ENCODE measurements around the gene JPH2.

Gene JPH2

DNA sequence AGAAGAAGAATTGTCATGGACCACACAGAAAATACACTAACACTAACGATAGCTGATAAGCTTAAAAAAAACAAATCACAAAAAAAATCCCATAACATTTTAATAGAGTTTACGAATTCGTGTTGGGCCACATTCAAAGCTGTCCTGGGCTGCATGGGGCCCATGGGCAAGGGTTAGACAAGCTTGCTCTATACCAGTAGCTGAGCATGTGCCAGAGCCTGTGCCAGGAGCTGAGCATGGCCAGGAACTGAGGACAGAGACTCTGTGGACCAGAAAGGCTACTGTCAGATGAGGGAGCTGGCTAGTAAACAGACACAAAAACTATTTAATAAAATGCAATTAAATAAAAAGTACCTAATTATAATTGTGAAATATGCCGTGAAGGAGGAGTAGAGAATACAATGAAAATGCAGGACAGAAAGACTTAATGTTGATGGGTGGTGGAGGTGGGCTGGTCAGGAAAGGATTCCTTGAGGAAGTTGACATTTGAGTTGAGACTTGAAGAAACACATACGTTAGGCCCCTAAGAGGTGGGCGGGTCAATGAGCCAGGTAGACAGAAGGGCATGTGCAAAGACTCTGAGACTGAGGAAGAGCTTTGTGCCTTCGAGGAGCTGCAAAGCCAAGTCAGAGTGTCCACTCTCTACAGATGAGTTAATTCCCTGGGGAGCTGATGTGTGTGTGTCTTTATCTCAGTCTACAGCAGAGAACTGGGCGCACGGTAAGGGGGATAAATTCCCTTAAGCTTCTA lies 66.1 kb downstream of the JPH2 start:
- DNase-seq: no peak

DNA sequence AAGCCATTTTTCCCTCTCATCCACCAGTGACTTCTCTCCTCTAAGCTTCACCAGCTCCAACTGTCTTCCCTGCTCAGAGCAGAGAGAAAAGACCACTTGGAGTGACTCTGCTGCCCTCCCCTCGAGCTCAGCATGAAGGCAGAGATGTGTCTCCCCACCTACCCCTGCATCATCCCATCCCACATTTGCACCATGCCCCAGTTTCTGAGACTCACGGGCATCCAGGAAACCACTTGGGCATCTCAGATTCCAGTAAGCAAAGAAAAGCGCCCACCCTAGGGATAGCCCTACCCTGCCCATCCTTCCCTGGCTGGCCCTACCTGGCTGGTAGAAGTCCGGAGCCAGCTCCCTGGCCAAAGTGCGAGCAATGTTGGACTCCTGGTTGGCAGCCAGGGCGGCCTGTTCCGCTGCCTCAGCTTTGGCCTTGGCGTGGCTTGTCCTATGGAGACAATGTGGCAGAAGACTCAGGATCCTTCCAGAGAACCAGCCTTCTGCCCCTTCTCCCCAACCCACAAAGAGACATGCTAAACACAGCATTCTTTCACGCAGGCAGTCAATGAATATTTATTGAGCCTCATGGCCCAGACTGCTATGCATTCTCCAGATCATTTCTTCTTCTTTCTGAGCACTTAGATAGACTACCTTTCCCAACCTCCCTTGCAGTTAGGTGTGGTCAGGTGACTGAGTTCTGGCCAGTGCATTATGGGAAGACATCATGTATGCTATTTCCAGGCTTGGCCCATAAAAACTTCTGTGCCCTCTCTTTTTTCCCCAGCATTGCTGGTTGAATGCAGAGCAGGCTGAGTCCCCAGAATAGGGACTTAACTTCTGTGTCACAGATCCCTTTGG lies 68.6 kb downstream of the JPH2 start:
- DNase-seq: no peak

DNA sequence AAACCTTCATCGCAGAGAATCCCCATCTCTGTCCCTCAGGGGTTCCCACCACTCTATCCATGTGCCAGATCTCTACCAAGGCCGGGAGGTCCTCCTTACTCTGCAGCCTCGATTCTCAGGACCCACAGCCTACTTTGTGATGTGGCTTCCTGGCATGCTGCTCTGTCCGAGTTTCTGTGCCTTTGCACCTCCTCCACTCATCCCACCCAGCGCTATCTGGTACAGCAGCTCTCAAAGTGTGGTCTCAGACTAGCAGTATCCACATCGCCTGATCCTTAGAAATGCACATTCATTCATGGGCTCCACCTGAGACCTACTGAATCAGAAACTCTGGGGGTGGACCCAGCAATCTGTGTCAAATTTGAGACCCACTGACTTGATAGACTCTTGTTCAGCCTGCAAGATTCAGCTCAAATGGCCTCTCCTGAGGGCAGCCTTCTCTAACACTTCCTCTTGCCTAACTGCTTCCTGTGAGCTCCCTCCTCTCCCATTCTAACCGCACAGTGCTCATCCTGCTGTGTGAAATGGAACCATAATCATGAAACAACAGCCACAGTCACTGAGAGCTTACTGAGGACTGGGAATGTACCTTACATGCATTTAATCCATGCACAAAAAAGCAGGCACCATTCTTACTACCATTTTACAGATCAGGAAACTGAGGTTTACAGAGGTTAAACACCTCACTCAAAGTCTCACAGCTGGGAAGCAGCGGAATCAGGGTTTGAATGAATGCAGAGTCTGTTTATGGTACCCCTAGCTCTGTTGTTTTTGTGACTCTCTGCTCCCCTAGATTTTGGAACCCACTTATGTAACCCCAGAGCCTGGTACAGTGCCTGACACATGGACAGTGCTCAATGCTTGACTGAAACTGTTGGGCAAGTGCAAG lies 69.4 kb downstream of the JPH2 start:
- DNase-seq: no peak

DNA sequence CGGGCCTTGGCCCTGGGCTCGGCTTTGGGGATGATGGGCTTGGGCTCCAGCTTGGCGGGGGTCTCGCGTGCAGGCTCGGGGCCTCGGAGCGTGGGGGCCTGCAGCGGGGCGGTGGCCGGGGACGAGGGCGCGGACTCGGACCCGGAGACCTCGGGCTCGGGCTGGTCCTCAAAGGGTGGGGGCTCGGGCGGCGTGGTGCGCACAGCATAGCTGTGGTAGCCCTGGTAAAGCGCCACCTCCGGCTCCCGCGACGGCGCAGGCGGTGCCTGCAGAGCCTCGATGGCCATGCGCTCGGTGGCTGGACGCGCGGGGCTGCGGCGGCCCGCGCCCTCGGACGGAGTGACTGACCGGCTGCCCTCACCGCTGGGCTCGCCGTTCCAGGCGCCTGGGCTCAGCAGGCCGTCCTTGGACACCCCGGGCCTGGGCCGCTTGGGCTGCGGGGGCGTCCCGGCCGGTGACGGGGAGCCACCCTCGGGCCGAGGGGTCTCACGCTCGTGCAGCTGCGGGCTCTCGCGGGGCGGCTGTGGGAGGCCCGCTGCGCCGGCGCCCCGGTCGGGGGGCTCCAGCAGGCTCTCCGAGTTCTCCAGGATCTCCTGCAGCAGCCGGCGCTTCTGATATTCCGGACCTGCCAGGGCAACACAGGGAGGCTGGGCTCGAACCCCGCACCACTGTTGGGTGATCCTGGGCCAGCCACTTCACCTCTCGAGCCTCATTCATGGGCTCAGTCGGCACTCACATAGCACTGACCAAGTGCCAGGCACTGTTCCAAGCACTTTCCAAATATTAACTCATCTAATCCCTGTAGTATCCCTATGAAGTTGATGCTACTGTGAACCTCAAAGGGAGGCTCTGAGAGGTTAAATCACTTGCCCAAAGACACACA lies 71.0 kb downstream of the JPH2 start:
- DNase-seq: no peak

DNA sequence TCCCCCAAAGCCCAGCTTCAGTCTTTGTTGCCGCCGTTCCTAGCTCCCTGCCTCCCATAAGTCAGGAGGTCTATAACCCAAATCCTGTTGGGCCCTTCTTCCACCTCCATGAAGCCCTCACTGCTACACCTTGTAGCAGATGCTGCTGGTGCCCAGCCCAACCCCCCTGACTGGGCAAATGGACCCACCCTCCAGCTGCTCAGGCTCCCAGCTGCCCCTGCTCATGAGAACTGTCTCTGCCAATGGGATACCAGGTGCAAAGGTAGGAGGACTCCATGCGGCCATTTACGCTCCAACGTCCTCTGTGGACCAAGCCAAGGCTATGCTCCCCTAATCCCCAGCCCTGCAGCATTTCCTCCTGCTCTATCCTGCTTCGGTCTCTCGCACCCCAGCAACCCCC lies 71.8 kb downstream of the JPH2 start:
- no peak for DNase-seq

DNA sequence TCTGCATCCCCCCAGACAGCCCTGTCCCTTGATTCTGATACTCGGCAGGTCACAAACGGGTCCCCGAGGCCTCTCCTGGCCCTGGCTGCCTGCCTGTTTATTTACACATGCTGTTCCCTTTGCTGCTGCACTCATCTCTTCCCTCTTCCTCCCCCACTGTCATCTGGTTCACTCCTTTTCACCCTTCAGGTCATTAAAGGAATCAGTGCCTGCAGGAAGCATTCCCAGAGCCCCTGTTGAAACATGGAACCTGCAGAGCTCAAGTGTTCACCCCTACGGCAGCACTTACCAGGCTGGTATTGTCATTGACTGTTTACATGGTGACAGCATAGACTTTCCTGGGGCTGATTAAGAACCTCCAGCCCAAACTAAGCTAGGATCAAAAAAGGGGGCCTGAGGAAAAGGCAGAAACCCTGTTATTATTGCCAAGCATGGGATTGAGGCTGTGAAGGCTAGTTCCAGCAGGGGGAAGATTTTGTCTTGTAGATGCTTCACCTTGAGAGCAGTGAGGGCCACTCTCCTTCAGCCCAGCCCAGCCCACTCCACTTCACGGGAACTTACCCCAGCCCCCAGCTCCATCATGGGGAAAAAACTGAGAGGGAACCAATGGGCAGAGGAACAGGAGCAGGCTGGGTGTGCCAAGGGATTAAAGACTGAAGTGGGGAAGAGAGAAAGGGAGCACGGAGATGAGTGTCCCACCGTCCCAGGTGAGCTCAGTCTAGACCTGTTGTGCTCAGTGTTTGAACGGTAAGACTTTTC lies 73.2 kb downstream of the JPH2 start:
- DNase-seq: no peak

DNA sequence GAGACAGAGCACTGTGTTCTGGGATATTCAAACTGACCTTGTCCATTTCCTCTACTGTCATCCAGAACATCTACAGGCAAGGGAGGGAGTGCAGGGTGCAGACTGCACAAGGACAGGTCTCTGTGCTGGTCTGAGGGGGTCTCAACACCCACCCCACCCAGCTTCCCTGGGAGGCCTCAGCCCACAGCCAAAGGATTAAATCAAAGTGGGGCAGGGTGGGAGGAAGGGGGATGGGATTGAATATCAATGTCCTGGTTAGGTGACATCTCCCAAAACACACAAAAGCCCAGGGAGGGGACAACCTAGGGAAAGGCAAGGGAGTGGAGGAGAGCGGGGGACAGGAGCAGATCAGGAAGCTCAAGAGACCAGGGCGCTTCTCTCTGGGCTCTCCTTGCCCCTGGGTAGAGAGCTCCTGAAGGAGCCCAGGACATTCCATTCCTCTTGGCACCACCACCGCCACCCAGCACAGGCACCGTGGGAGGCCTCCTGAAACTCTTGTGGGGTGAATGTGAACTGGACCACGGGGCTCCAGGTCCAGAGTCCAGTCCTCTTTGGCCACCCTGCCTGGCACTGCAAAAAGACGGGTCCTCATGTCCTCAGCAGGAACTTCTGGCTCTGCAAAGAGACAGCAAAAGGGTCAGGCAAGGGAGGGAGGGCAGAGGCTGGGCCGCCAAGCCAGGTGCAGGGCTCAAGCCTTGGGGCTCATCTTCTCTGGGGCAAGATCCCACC lies 73.9 kb downstream of the JPH2 start:
- no peak for DNase-seq

DNA sequence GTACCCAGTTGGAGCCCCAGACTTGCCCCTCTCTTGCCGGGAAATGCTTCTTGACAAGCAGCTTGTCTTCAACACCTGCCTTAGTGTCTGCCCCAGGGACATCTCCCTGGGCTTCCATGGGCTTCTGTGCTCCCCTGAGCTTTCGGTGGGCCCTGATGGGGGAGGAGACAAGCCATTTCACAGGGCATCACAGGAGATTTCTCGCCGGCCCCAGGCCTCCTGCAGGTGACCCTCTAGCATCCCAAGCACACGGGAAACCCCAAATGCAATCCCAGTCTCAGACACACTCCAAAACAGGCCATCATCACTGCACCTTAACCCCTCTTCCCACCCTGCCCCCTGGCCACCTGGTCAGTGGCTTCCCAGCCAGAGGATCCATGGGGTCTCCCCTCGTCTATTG lies 74.5 kb downstream of the JPH2 start:
- DNase-seq: no peak

DNA sequence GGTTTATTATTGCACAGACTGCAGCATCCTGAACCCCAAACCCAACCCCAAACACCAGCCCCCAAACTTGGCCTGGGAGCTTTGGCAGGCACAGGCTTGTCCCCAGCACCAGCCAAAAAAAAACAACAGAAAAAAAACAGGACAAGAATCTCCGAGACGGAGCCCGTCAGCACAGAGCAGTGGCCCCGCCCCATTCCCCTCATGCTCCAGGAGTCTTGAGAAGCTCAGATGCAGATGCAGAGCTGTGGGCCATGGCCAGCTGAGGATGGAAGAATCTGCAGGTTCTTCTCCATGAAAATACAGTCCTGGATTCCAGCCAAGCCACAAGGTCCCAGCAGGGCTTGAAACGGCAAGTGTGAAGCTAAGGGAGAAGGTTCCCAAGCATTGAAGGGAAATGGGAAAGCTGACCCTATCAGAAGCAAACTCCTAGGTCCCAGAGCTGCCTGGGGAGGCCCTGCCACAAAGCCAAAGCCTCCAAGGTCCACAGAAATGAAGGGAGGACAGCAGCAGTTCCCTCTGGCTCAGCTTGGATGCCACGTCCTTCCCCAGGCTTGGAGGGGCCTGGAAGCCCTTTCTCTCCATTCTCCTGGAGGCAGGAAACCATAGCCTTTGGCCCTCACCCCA lies 75.2 kb downstream of the JPH2 start:
- no peak for DNase-seq

DNA sequence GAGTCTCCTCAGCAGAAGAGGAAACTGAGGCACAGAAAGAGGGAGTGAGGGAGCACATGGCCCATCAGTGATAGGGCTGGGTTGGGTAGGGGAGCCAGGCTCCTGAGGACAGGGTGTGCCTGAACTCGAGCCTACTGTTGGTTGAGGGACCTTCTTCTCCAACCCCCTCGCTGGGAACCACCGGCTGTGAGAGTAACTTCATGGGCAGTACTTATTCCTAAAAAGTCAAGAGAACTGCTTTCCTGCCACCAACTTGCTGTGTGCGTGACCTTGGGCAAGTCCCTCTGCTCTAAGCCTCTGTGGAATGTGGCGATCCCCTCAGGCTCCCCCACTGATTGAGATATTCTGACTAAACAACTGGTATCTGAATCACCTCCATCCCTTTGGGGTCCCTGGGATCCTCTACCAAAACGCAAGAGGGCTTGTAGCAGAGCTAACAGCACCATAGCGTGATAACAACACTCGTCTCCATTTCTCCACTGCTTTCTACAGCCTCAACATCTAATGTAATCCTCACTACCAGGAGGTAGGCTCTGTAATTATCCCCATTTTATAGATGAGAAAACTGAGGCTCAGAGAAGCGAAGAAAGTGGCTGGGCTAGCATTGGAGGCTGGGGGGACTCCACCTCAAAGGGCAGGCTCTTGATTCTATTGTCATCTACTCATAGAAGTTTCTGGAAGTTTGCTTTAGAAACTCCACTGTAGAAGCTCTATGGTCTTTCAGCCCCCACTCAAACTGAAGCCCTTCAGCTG lies 76.0 kb downstream of the JPH2 start:
- DNase-seq: no peak

DNA sequence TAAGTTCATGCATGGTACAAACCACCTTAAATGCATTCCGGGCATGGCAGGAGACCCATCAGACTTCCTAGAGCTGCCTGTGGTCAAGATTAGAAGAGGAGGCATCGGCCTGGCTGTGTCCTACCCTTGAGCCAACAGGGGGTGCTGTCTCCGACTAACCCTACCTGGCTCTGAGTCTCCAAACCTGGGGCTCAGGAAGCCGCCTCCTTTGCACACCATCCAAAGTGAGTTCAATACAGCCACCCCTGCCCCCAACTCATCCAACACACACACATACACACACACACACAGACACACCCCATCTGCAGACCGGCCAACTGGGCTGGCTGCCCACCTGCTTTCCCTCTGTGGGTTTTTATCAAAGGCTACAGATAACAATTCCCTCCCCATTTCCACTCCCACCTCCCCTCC lies 77.0 kb downstream of the JPH2 start:
- DNase-seq: no peak

DNA sequence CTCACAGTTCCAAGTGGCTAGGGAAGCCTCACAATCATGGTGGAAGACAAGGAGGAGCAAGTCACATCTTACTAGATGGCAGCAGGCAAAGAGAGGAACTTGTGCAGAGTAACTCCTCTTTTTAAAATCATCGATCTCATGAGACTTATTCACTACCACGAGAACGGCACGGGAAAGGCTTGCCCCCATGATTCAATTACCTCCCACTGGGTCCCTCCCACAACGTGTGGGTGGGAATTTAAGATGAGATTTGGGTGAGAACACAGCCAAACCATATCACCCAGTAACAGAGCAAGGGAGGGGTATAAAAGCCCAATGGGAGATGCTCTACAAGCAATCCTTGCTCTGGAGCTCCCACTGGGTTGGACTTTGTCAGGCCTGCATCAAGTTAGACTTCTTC lies 80.4 kb downstream of the JPH2 start:
- DNase-seq: no peak

DNA sequence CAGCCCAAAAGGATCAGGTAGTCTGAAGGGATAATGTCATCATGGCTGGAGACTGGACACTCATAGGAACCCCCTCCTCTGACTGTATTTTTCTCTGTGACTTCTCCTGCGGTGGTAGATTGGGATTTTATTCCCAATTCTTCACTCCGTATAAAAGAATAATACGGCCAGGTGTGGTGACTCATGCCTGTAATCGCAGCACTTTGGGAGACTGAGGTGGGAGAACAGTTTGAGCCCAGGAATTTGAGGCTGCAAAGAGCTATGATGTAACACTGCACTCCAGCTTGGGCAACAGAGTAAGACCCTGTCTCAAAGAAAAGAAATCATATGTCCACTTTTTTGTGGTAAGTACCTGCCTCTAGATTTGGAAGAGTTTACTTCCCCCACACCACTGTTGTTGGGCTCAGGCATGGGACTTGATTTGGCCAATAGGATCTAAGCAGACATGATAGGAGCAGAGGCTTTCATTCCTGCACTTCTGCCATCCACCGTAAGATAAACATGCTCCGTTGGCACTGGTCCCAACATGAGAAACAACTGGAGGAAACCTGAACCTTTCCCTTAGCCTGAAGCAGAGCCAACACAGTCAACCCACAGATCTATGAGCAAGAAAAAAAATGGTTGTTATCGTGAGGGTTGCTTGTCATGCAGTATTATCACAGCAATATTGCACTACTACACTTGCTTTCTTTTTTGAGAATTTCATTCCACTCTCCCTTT lies 82.0 kb downstream of the JPH2 start:
- no peak for DNase-seq

DNA sequence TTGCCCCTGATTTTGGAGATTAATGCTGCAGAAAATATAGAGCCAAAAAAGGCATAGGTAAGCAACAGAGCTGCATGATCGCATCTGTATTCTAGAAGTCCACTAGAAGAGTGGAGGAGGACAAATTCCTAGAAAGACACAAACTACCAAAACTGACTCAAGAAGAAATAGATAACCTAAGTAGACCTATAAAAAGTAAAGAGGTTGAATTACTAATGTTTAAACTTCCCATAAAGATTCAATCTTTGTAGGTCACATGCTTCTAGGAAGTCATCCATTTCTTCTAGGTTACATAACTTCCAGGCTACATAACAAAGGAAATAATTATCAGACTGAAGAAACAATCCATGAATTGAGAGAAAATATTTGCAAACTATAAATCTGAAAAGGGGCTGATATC lies 84.4 kb downstream of the JPH2 start:
- DNase-seq: no peak

DNA sequence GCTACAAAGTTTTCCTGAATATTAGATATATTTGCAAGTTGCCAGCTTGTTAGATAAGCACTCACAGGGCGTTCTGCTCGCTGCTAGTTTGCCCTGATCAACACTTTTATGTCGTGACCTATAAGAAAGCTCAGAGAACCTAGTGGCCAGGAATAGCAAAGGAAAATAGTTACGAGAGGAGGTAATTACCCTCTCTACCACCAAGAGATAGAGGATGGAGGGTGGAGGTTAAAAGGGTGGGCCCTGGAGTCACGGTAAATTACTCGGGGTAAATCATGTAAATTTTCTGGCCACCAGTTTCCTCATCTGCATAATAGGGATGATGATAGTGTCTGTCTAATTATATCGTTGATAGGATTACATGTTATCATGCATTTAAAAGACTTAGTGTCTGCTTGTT lies 87.2 kb downstream of the JPH2 start:
- no peak for DNase-seq

DNA sequence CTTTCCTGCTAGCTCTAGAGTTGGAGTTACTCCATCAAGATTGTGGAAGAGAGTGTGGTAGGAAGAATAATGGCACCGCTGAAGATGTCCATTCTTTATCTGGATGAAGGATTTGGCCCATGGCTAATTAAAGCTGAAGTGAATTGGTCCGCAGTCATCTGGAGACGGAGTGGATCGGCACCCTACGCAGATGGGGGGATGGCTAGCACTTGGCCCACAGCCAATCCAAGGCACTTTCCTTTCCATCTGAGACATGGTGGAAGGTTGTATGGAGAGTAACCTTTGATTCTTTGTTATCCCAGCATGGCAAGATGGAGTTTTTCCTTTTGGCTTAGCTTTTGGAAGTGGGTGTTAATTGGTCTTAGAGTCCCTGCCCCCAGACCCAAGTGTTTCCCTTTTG lies 88.3 kb downstream of the JPH2 start:
- DNase-seq: no peak

DNA sequence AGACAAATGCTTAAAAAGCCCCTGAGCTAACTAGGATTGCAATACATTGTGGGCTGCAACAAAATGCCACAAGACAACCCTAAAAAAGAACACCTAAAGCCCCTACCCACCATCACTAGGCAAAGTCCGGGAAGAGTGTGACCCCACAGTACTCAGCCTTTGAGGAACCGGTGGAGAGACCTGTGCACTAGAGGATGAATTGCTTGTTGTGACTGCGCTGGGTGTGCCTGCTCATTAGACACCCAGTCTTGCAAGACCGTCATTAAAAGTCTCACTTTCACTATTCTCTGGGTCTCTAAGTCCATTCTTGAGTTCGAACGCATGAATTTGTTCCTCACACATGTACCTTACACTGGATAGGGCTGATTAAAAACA lies 88.7 kb downstream of the JPH2 start:
- DNase-seq: no peak

DNA sequence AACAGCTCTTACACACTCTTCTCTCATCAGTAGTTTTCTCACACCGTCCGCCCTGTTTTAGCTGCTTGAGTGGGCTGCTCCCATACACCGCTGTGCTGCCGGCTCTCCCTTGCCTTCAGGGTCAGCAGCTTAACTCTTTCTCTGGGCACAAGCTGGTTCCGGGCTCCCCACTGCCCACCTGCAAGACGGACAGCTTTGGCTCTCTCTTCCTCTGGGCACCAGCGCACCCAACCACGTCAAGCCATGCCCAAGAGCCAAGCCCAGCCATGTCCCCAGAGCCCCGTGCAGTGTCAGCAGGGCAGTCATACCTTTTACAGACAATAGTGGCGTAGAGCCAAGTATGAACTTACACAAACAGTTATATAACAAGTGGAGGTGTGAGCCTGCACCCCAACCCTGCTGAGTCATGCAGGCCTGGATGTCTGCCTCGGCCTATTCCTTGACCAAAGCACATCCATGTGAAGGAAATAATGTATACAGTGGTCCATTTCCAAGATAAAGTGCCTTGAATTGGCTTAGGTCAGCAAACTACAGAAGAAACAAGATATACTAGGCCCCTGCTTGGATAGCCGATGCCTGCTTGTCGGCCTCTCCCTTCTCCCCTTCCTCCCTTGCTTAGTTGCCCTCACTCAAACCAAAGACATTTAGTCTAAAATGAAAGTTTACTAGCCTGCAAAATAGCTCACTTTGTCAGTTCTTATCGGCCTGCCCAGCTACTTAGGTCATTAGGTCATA lies 89.3 kb downstream of the JPH2 start:
- no peak for DNase-seq

Measured in inflammatory macrophage treated with lipopolysaccharide for 4 hours (primary cell).